Activated CD4-positive, alpha-beta T cell treated with anti-CD3 and anti-CD28 coated beads, Interleukin-10, Interleukin-2, amounts not matched to agents 100 ng/mL and 50 ng/mL, durations not matched to agents 16 hours and 8 hours (primary cell): ENCODE results near the gene JAZF1.
A peak's percentile ranks its signal among the peaks of the same experiment; 100 is the strongest.
"Not testable (repeated sequence)": the region's sequence is repeated elsewhere in the genome, so short reads cannot be mapped to it uniquely, and the experiment has no call there.

ENCODE experiments used
- DNase-seq: peaks from one replicate; pipeline ENCODE4 v3.0.0-alpha.2; 2020

JAZF1 gene

GRCh38 chr7:27925573-27926201, 254.9 kb downstream of the JAZF1 start:
- DNase-seq, result peak; percentile 3

GRCh38 chr7:27923642-27923980, 257.0 kb downstream of the JAZF1 start:
- no peak for DNase-seq

GRCh38 chr7:27922907-27923641, 257.5 kb downstream of the JAZF1 start:
- DNase-seq, result no peak

GRCh38 chr7:27922389-27922788, 258.2 kb downstream of the JAZF1 start:
- DNase-seq, result not testable (repeated sequence)

GRCh38 chr7:27921081-27921836, 259.3 kb downstream of the JAZF1 start:
- peak; percentile 61 for DNase-seq

- no peak for DNase-seq
Measured at GRCh38 chr7:27920281-27920946, 260.2 kb downstream of the JAZF1 start.

- DNase-seq, result no peak
Measured at GRCh38 chr7:27918503-27918902, 262.1 kb downstream of the JAZF1 start.

- DNase-seq, result no peak
Measured at GRCh38 chr7:27917774-27918314, 262.8 kb downstream of the JAZF1 start.

GRCh38 chr7:27917119-27917518, 263.5 kb downstream of the JAZF1 start:
- DNase-seq, result no peak

- no peak for DNase-seq
Measured at GRCh38 chr7:27916372-27916771, 264.2 kb downstream of the JAZF1 start.

- DNase-seq, result no peak
Measured at GRCh38 chr7:27914409-27914808, 266.2 kb downstream of the JAZF1 start.

GRCh38 chr7:27912751-27913150, 267.8 kb downstream of the JAZF1 start:
- DNase-seq, result no peak

GRCh38 chr7:27911920-27912319, 268.7 kb downstream of the JAZF1 start:
- no peak for DNase-seq

- DNase-seq, result no peak
Measured at GRCh38 chr7:27910326-27910725, 270.3 kb downstream of the JAZF1 start.

GRCh38 chr7:27908534-27909165, 271.9 kb downstream of the JAZF1 start:
- no peak for DNase-seq

- no peak for DNase-seq
Measured at GRCh38 chr7:27906385-27907091, 274.1 kb downstream of the JAZF1 start.

- no peak for DNase-seq
Measured at GRCh38 chr7:27905951-27906350, 274.6 kb downstream of the JAZF1 start.

- DNase-seq, result peak; percentile 83
Measured at GRCh38 chr7:27901028-27901760, 279.4 kb downstream of the JAZF1 start.

- no peak for DNase-seq
Measured at GRCh38 chr7:27900006-27900405, 280.6 kb downstream of the JAZF1 start.

- peak; percentile 75 for DNase-seq
Measured at GRCh38 chr7:27899601-27900000, 281.0 kb downstream of the JAZF1 start.

GRCh38 chr7:27897441-27897847, 283.2 kb downstream of the JAZF1 start:
- no peak for DNase-seq
